ENCODE data around the gene NAA10. TPM values are rescaled to one million over a fixed set of nuclear protein-coding genes. Genes with fewer than 3 reads are reported as not detected.
A peak's percentile ranks its signal among the peaks of the same experiment; 100 is the strongest.

The NAA10 gene
- polyA plus RNA-seq, 1 donor from 2014 or later, result 117 TPM

GRCh38 chrX:153885968-153886903 is 48.6 kb downstream of the NAA10 start, which contains the start of gene L1CAM:
Gene L1CAM (minus strand): TSS chrX:153886173. CDS start chrX:153875836, 10,337 bp downstream.
- Histone ChIP-seq H3K9me3 (ENCODE audit: low read length) (no peaks in the 10 kb centered on the region), H4K20me1 (ENCODE audit: insufficient read depth) (no peaks in the 10 kb centered on the region), H3K27me3 (ENCODE audit: insufficient read depth, low read depth, low read length) (no peaks in the 10 kb centered on the region), H3K36me3 (ENCODE audit: insufficient read depth, low read length) (no peaks in the 10 kb centered on the region), H3K27ac (ENCODE audit: low read length) (peak within 1 kb of the TSS; percentile 95), H3K9me2 (ENCODE audit: insufficient read depth, low read length) (no peaks in the 10 kb centered on the region), H3F3A (ENCODE audit: insufficient read depth, low read length, poor library complexity, severe bottlenecking) (no peaks in the 10 kb centered on the region), H3K9ac (ENCODE audit: low read length) (peak within 1 kb of the TSS; percentile 90), H2AFZ (ENCODE audit: low read depth, low read length) (no peak within 1 kb of the TSS), H3K4me3 (ENCODE audit: low read length) (peak within 1 kb of the TSS; percentile 86), H3K79me2 (replicated peaks; ENCODE audit: insufficient read depth, low read length) (peaks cover 44% of the 10 kb centered on the region), H3K4me2 (ENCODE audit: low read length) (peak within 1 kb of the TSS; percentile 65)
- no peak for TF ChIP-seq EZH2 (IDR thresholded peaks at IDR 0.05; ENCODE audit: borderline replicate concordance, insufficient read depth, low read length, poor library complexity, severe bottlenecking)
- TF ChIP-seq MXI1 (conservative IDR thresholded peaks at IDR 0.05; ENCODE audit: poor library complexity, severe bottlenecking), result no peak
- no peak for TF ChIP-seq TAF1 (IDR thresholded peaks at IDR 0.05; ENCODE audit: low read depth)
- TF ChIP-seq POLR2AphosphoS5 (IDR thresholded peaks at IDR 0.05), result peak; percentile 79

DNA sequence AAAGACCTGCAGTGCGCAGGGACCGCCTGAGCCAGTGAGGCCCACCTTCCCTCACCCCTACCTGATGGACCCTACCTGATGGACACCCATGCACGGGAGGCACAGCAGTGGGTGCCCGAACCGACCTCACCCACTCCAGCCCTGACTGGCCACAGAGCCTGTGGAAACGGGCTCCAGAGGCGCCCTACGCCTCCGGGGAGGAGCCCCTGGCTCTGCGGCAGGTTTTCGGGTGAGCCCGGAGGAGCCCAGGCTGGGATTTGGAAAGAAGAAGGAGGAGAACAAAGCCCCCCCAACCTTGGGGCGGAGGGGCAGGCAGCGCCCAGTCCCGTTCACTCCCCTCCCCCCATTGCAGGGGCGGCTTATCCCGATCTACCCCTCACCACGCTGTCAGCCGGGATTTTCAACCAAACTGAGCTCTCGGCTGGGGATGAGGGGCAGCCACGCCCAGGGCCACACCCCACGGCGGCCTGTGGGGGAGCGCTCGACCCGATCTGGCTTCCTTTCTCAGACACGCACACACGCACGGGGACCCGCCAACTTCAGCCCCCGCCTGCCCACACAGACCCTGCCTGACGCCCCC is 49.5 kb downstream of the NAA10 start:
- no peaks in the 10 kb centered on the region for H3K27me3 ChIP-seq (ENCODE audit: insufficient read depth, low read depth, low read length)
- H3K27ac ChIP-seq (ENCODE audit: low read length), result peak overlapping the region; percentile 95
- peak overlapping the region; percentile 90 for H3K9ac ChIP-seq (ENCODE audit: low read length)
- H3K9me2 ChIP-seq (ENCODE audit: insufficient read depth, low read length), result no peaks in the 10 kb centered on the region
- TF ChIP-seq POLR2AphosphoS5 (IDR thresholded peaks at IDR 0.05) (no peak), SMC3 (conservative IDR thresholded peaks at IDR 0.05; ENCODE audit: poor library complexity) (no peak), TAF1 (IDR thresholded peaks at IDR 0.05; ENCODE audit: low read depth) (no peak), EZH2 (IDR thresholded peaks at IDR 0.05; ENCODE audit: borderline replicate concordance, insufficient read depth, low read length, poor library complexity, severe bottlenecking) (no peak), EP300 (conservative IDR thresholded peaks at IDR 0.05; ENCODE audit: poor library complexity, severe bottlenecking) (no peak), CTCF (IDR thresholded peaks at IDR 0.05; ENCODE audit: poor library complexity, severe bottlenecking) (no peak), MXI1 (conservative IDR thresholded peaks at IDR 0.05; ENCODE audit: poor library complexity, severe bottlenecking) (no peak), RAD21 (conservative IDR thresholded peaks at IDR 0.05) (no peak)
- TF ChIP-seq, protein P1, sequence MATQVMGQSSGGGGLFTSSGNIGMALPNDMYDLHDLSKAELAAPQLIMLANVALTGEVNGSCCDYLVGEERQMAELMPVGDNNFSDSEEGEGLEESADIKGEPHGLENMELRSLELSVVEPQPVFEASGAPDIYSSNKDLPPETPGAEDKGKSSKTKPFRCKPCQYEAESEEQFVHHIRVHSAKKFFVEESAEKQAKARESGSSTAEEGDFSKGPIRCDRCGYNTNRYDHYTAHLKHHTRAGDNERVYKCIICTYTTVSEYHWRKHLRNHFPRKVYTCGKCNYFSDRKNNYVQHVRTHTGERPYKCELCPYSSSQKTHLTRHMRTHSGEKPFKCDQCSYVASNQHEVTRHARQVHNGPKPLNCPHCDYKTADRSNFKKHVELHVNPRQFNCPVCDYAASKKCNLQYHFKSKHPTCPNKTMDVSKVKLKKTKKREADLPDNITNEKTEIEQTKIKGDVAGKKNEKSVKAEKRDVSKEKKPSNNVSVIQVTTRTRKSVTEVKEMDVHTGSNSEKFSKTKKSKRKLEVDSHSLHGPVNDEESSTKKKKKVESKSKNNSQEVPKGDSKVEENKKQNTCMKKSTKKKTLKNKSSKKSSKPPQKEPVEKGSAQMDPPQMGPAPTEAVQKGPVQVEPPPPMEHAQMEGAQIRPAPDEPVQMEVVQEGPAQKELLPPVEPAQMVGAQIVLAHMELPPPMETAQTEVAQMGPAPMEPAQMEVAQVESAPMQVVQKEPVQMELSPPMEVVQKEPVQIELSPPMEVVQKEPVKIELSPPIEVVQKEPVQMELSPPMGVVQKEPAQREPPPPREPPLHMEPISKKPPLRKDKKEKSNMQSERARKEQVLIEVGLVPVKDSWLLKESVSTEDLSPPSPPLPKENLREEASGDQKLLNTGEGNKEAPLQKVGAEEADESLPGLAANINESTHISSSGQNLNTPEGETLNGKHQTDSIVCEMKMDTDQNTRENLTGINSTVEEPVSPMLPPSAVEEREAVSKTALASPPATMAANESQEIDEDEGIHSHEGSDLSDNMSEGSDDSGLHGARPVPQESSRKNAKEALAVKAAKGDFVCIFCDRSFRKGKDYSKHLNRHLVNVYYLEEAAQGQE (IDR thresholded peaks at IDR 0.05; ENCODE audit: borderline replicate concordance), result no peak
- no peaks in the 10 kb centered on the region for H3K9me3 ChIP-seq (ENCODE audit: low read length)
- H3K36me3 ChIP-seq (ENCODE audit: insufficient read depth, low read length), result no peaks in the 10 kb centered on the region
- H3K4me2 ChIP-seq (ENCODE audit: low read length), result peak overlapping the region; percentile 65
- peaks cover 52% of the 10 kb centered on the region for H3K79me2 ChIP-seq (replicated peaks; ENCODE audit: insufficient read depth, low read length)
- no peaks in the 10 kb centered on the region for H3F3A ChIP-seq (ENCODE audit: insufficient read depth, low read length, poor library complexity, severe bottlenecking)
- H2AFZ ChIP-seq (ENCODE audit: low read depth, low read length), result no peak overlapping the region
- peak overlapping the region; percentile 86 for H3K4me3 ChIP-seq (ENCODE audit: low read length)
- H4K20me1 ChIP-seq (ENCODE audit: insufficient read depth), result no peaks in the 10 kb centered on the region
